ENCODE results near the gene SEMA3D.
"Not testable (repeated sequence)": the region's sequence is repeated elsewhere in the genome, so short reads cannot be mapped to it uniquely, and the experiment has no call there.

SEMA3D gene

GRCh38 chr7:84997626-84998025, 189.2 kb downstream of the SEMA3D start:
- no peak for DNase-seq (ENCODE audit: low read depth in 2 of 2)

GRCh38 chr7:84992954-84993353, 193.9 kb downstream of the SEMA3D start:
- DNase-seq (ENCODE audit: low read depth in 2 of 2) = not testable (repeated sequence)

- no peak for DNase-seq (ENCODE audit: low read depth in 2 of 2)
Measured at GRCh38 chr7:84985073-84985784, 201.6 kb downstream of the SEMA3D start.

GRCh38 chr7:84982199-84982598, 204.7 kb downstream of the SEMA3D start:
- DNase-seq (ENCODE audit: low read depth in 2 of 2) = no peak

- DNase-seq (ENCODE audit: low read depth in 2 of 2) = no peak
Measured at GRCh38 chr7:84981055-84981976, 205.5 kb downstream of the SEMA3D start.

- no peak for DNase-seq (ENCODE audit: low read depth in 2 of 2)
Measured at GRCh38 chr7:84975586-84976185, 211.2 kb downstream of the SEMA3D start.

GRCh38 chr7:84971360-84971759, 215.5 kb downstream of the SEMA3D start:
- DNase-seq (ENCODE audit: low read depth in 2 of 2) = no peak

- DNase-seq (ENCODE audit: low read depth in 2 of 2) = no peak
Measured at GRCh38 chr7:84970670-84971069, 216.2 kb downstream of the SEMA3D start.

GRCh38 chr7:84953234-84953633, 233.6 kb downstream of the SEMA3D start:
- no peak for DNase-seq (ENCODE audit: low read depth in 2 of 2)

GRCh38 chr7:84950836-84951235, 236.0 kb downstream of the SEMA3D start:
- DNase-seq (ENCODE audit: low read depth in 2 of 2) = no peak

- DNase-seq (ENCODE audit: low read depth in 2 of 2) = no peak
Measured at GRCh38 chr7:84949501-84949900, 237.4 kb downstream of the SEMA3D start.

GRCh38 chr7:84949067-84949466, 237.8 kb downstream of the SEMA3D start:
- no peak for DNase-seq (ENCODE audit: low read depth in 2 of 2)

GRCh38 chr7:84948634-84949033, 238.2 kb downstream of the SEMA3D start:
- no peak for DNase-seq (ENCODE audit: low read depth in 2 of 2)

- no peak for DNase-seq (ENCODE audit: low read depth in 2 of 2)
Measured at GRCh38 chr7:84946549-84946948, 240.3 kb downstream of the SEMA3D start.

Measured in stimulated activated CD4-positive, alpha-beta T cell treated with anti-CD3 and anti-CD28 coated beads, Interleukin-4, amount 100 ng/mL, for 48 hours (primary cell).